ENCODE results near the gene PHF2.

DNA sequence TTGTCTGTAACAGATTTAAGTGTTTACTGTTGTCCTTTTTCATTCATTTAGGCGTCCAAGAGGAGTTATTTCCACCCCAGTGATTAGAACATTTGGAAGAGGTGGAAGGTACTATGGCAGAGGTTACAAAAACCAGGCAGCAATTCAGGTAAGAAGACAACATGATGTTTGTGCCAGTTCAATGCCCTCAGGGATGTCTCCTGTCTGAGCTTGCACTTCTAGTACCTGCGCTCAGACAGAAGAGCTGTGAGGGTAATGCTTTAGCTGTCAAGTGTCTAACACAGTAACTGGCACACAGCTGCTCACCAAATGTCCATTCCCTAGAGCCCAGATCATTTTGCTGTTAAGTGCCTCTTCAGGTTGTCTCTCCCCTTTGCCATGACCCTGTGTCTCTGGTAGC, 14.2 kb upstream of the PHF2 start:
- TF ChIP-seq, protein P1, sequence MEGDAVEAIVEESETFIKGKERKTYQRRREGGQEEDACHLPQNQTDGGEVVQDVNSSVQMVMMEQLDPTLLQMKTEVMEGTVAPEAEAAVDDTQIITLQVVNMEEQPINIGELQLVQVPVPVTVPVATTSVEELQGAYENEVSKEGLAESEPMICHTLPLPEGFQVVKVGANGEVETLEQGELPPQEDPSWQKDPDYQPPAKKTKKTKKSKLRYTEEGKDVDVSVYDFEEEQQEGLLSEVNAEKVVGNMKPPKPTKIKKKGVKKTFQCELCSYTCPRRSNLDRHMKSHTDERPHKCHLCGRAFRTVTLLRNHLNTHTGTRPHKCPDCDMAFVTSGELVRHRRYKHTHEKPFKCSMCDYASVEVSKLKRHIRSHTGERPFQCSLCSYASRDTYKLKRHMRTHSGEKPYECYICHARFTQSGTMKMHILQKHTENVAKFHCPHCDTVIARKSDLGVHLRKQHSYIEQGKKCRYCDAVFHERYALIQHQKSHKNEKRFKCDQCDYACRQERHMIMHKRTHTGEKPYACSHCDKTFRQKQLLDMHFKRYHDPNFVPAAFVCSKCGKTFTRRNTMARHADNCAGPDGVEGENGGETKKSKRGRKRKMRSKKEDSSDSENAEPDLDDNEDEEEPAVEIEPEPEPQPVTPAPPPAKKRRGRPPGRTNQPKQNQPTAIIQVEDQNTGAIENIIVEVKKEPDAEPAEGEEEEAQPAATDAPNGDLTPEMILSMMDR (IDR thresholded peaks at IDR 0.05; ENCODE audit: insufficient read depth, low read length, poor library complexity, severe bottlenecking), result no peak
- TF ChIP-seq EZH2phosphoT487 (conservative IDR thresholded peaks at IDR 0.05; ENCODE audit: low read length), result no peak

All from SU-DHL-6 (cell line).